ENCODE data around the gene TMEM51.

DNA sequence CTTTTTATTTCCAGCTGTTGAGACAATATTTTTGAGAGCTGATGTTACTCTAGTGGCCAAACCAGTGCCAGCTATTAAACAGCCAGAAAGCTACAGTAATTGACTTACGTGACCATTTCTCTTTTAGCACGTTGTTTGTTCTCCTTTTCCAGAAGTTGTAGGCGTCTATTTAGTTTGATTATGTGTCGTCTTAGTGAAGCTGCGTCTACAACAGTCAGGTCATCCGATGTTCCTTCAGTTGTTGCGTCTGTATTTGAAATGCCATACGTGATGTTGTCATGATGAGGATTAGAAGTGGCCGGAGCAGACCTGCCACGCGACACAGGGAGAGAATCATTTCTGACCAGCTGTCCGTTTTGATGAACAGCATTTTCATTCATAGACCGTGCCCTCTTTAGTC, 38.2 kb downstream of the TMEM51 start:
- no peak for TF ChIP-seq EZH2 (IDR thresholded peaks at IDR 0.05; ENCODE audit: borderline replicate concordance, insufficient read depth, low read depth, low read length, poor library complexity, severe bottlenecking)
- TF ChIP-seq, protein P1, sequence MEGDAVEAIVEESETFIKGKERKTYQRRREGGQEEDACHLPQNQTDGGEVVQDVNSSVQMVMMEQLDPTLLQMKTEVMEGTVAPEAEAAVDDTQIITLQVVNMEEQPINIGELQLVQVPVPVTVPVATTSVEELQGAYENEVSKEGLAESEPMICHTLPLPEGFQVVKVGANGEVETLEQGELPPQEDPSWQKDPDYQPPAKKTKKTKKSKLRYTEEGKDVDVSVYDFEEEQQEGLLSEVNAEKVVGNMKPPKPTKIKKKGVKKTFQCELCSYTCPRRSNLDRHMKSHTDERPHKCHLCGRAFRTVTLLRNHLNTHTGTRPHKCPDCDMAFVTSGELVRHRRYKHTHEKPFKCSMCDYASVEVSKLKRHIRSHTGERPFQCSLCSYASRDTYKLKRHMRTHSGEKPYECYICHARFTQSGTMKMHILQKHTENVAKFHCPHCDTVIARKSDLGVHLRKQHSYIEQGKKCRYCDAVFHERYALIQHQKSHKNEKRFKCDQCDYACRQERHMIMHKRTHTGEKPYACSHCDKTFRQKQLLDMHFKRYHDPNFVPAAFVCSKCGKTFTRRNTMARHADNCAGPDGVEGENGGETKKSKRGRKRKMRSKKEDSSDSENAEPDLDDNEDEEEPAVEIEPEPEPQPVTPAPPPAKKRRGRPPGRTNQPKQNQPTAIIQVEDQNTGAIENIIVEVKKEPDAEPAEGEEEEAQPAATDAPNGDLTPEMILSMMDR (IDR thresholded peaks at IDR 0.05), result no peak
